ENCODE data around the gene DHX15.
A peak's percentile ranks its signal among the peaks of the same experiment; 100 is the strongest.

Gene DHX15

GRCh38 chr4:24584211-24584850 lies at the start of gene DHX15:
DHX15 (minus strand) TSS chr4:24584554; CDS start chr4:24584393, 161 bp downstream.
- peak; percentile 94 for DNase-seq

GRCh38 chr4:24632011-24632410 lies 47.7 kb upstream of the DHX15 start:
- no peak for DNase-seq

- DNase-seq = no peak
These were observed 46.6 kb upstream of the DHX15 start for GRCh38 chr4:24630937-24631336.

GRCh38 chr4:24625091-24625490 lies 40.7 kb upstream of the DHX15 start:
- DNase-seq = no peak

- DNase-seq = no peak
These were observed 40.0 kb upstream of the DHX15 start for GRCh38 chr4:24624381-24624780.

GRCh38 chr4:24622146-24622834 lies 37.9 kb upstream of the DHX15 start:
- no peak for DNase-seq

- DNase-seq = no peak
These were observed 31.6 kb upstream of the DHX15 start for GRCh38 chr4:24615977-24616376.

GRCh38 chr4:24614881-24615280 lies 30.5 kb upstream of the DHX15 start:
- no peak for DNase-seq

GRCh38 chr4:24613502-24613901 lies 29.1 kb upstream of the DHX15 start:
- no peak for DNase-seq

- no peak for DNase-seq
These were observed 27.2 kb upstream of the DHX15 start for GRCh38 chr4:24611575-24611974.

- DNase-seq = no peak
These were observed 23.0 kb upstream of the DHX15 start for GRCh38 chr4:24607334-24607733.

- no peak for DNase-seq
These were observed 20.9 kb upstream of the DHX15 start for GRCh38 chr4:24605216-24605615.

GRCh38 chr4:24604558-24605214 lies 20.3 kb upstream of the DHX15 start:
- no peak for DNase-seq

GRCh38 chr4:24603343-24603742 lies 19.0 kb upstream of the DHX15 start:
- DNase-seq = no peak

- no peak for DNase-seq
These were observed 16.8 kb upstream of the DHX15 start for GRCh38 chr4:24601121-24601520.

- no peak for DNase-seq
These were observed 14.9 kb upstream of the DHX15 start for GRCh38 chr4:24599275-24599674.

- no peak for DNase-seq
These were observed 13.7 kb upstream of the DHX15 start for GRCh38 chr4:24598025-24598424.

- no peak for DNase-seq
These were observed 11.3 kb upstream of the DHX15 start for GRCh38 chr4:24595659-24596058.

GRCh38 chr4:24594887-24595286 lies 10.5 kb upstream of the DHX15 start:
- DNase-seq = no peak

GRCh38 chr4:24589448-24589847 lies 5.1 kb upstream of the DHX15 start:
- no peak for DNase-seq

- no peak for DNase-seq
These were observed 4.0 kb upstream of the DHX15 start for GRCh38 chr4:24588216-24588954.

- DNase-seq = peak; percentile 21
These were observed 723 bp downstream of the DHX15 start for GRCh38 chr4:24583451-24584210.
